ENCODE measurements around the gene B4GALT5.

B4GALT5 gene

DNA sequence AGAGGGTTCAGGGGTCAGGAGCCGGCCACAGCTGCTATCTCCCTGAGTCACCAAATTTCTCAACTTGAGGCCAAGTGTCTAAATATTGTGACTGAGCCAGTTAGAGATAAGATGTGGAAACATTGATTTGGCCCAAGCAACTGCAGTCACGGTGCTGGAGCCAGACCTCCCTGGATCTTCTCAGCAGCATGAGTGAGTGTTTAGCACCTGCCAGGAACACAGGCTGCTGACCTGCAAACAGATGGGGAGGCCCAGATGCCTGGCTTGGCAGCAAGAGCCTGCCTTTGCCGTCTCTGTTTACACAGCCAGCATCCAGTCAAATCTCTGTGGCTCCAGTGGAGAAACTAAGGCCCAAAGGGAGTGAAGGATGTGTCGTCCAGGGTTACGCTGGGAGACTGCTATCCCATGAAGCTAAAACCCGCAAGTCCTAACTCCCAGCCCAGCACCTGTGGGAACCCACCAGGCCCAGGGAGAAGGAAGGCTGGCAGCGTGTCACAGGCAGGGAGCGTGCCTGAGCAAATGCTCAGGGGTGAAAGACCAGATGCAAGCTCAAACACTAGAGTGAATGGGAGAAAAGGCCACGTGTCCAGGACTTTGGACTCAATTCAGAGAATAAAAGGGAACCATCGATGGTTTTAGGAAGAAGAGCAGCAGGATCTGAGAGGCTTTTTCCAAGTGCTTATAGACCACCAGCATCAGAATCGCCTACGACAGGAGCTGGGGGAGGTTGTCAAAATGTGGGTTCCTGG, 129.8 kb downstream of the B4GALT5 start:
- no peak for DNase-seq (ENCODE audit: low read depth)

DNA sequence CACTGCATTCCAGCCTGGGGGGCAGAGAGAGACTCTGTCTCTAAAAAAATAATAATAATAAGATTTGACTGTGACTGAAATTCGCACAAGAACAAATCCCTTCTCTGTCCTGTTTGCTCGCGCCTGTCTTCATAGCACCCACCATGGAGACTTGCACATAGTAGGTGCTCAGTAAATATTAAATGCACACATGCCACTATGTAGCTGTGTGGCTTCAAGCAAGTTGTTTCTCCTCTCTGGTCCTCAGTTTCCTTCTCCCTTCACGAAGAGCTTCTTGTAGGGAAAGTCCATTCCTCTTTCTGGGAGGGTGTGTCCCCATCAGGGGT, 130.4 kb downstream of the B4GALT5 start:
- DNase-seq (ENCODE audit: low read depth) = no peak
